KMS-11 (cell line): ENCODE results near the gene TMEM168.
"Not testable (repeated sequence)": the region's sequence is repeated elsewhere in the genome, so short reads cannot be mapped to it uniquely, and the experiment has no call there.

Experiments
- H2AFZ ChIP-seq: fragments of 200-600 bp; sonication (generic); 2 replicates; pipeline ENCODE4 v1.6.1; 2016; ENCODE audit warnings: antibody characterized with exemption, mixed run types, low read depth
- H3K27ac ChIP-seq: fragments of 200-600 bp; sonication (generic); 2 replicates; pipeline ENCODE4 v1.6.1; 2016; ENCODE audit warnings: mild to moderate bottlenecking, mixed run types
- H3K27me3 ChIP-seq: fragments of 200-600 bp; sonication (generic); 2 replicates; pipeline ENCODE4 v1.6.1; 2017; ENCODE audit warnings: mild to moderate bottlenecking, low read depth, mixed run types, moderate library complexity; ENCODE audit not compliant: insufficient read depth
- H3K36me3 ChIP-seq: fragments of 200-600 bp; sonication (generic); 2 replicates; pipeline ENCODE4 v1.6.1; 2017; ENCODE audit warnings: mild to moderate bottlenecking, mixed run types; ENCODE audit not compliant: insufficient read depth
- H3K4me1 ChIP-seq: fragments of 200-600 bp; sonication (generic); 2 replicates; pipeline ENCODE4 v1.6.1; 2016; ENCODE audit warnings: mild to moderate bottlenecking, low read depth, mixed run types; ENCODE audit not compliant: poor library complexity, severe bottlenecking
- H3K4me2 ChIP-seq: fragments of 200-600 bp; sonication (generic); 2 replicates; pipeline ENCODE4 v1.7.0; 2016; ENCODE audit warnings: mild to moderate bottlenecking, mixed run types
- H3K4me3 ChIP-seq: fragments of 200-600 bp; sonication (generic); IDR thresholded peaks from 2 replicates; pipeline ENCODE4 v1.6.1; 2017; ENCODE audit warnings: low read depth, low read length, mixed read lengths; ENCODE audit not compliant: insufficient read depth
- H3K79me2 ChIP-seq: fragments of 200-600 bp; sonication (generic); 2 replicates; pipeline ENCODE4 v1.6.1; 2016; ENCODE audit warnings: low read depth, mixed run types; ENCODE audit not compliant: insufficient read depth
- H3K9ac ChIP-seq: fragments of 200-600 bp; sonication (generic); 2 replicates; pipeline ENCODE4 v1.6.1; 2016; ENCODE audit warnings: mild to moderate bottlenecking, mixed run types
- H4K20me1 ChIP-seq: fragments of 200-600 bp; sonication (generic); 2 replicates; pipeline ENCODE4 v1.6.1; 2016; ENCODE audit warnings: mild to moderate bottlenecking, mixed run types; ENCODE audit not compliant: insufficient read depth
- CTCF ChIP-seq: fragments of 200-600 bp; sonication (generic); conservative IDR thresholded peaks from 2 replicates; pipeline ENCODE4 v1.6.1; 2017; ENCODE audit warnings: low read depth, mild to moderate bottlenecking, antibody characterized with exemption, low read length, moderate library complexity, mixed read lengths

Gene TMEM168

GRCh38 chr7:112802406-112802805 lies 12.2 kb upstream of the TMEM168 start:
- Histone ChIP-seq H3K36me3 (no peaks in the 10 kb centered on the region), H3K4me2 (no peak overlapping the region), H2AFZ (no peak overlapping the region), H3K4me1 (no peaks in the 10 kb centered on the region), H3K27ac (no peak overlapping the region), H4K20me1 (no peaks in the 10 kb centered on the region), H3K9ac (no peak overlapping the region), H3K79me2 (no peaks in the 10 kb centered on the region), H3K27me3 (no peaks in the 10 kb centered on the region), H3K4me3 (no peak overlapping the region)
- TF ChIP-seq CTCF = no peak

GRCh38 chr7:112800486-112800885 lies 10.3 kb upstream of the TMEM168 start:
- H3K9ac ChIP-seq = no peak overlapping the region
- no peaks in the 10 kb centered on the region for H3K27me3 ChIP-seq
- no peaks in the 10 kb centered on the region for H3K4me1 ChIP-seq
- no peak overlapping the region for H3K4me3 ChIP-seq
- no peak overlapping the region for H3K4me2 ChIP-seq
- TF ChIP-seq CTCF = no peak
- no peaks in the 10 kb centered on the region for H4K20me1 ChIP-seq
- H3K27ac ChIP-seq = no peak overlapping the region
- H2AFZ ChIP-seq = no peak overlapping the region
- H3K79me2 ChIP-seq = no peaks in the 10 kb centered on the region
- H3K36me3 ChIP-seq = no peaks in the 10 kb centered on the region

- Histone ChIP-seq H3K36me3 (no peaks in the 10 kb centered on the region), H3K27ac (no peak overlapping the region), H2AFZ (no peak overlapping the region), H3K4me3 (no peak overlapping the region), H3K27me3 (no peaks in the 10 kb centered on the region), H3K4me1 (peaks cover under 1% of the 10 kb centered on the region), H3K4me2 (no peak overlapping the region), H4K20me1 (no peaks in the 10 kb centered on the region), H3K9ac (no peak overlapping the region), H3K79me2 (no peaks in the 10 kb centered on the region)
- TF ChIP-seq CTCF = no peak
Measured at GRCh38 chr7:112799448-112800120, 9.4 kb upstream of the TMEM168 start.

- H3K27me3 ChIP-seq = no peaks in the 10 kb centered on the region
- no peaks in the 10 kb centered on the region for H3K79me2 ChIP-seq
- no peak overlapping the region for H3K9ac ChIP-seq
- no peak for TF ChIP-seq CTCF
- H3K36me3 ChIP-seq = no peaks in the 10 kb centered on the region
- H3K27ac ChIP-seq = no peak overlapping the region
- no peaks in the 10 kb centered on the region for H4K20me1 ChIP-seq
- no peak overlapping the region for H3K4me2 ChIP-seq
- H3K4me3 ChIP-seq = no peak overlapping the region
- peaks cover 12% of the 10 kb centered on the region for H3K4me1 ChIP-seq
- H2AFZ ChIP-seq = no peak overlapping the region
Measured at GRCh38 chr7:112798274-112799159, 8.3 kb upstream of the TMEM168 start.

- H2AFZ ChIP-seq, H3K36me3 ChIP-seq, H3K27me3 ChIP-seq, H3K79me2 ChIP-seq, H3K27ac ChIP-seq, H4K20me1 ChIP-seq, H3K4me3 ChIP-seq, H3K4me2 ChIP-seq, H3K9ac ChIP-seq: not testable (repeated sequence)
- H3K4me1 ChIP-seq = peaks cover 15% of the 10 kb centered on the region
Measured at GRCh38 chr7:112796552-112796951, 6.4 kb upstream of the TMEM168 start.
